GM21723 (cell line): Measurements from ENCODE around the gene LINC01488.

Experiments used
- ATAC-seq: cut with Tn5 transposase; IDR thresholded peaks from one replicate; pipeline ENCODE4 v1.9.1; 2021; ENCODE audit warnings: mild to moderate bottlenecking, moderate library complexity; ENCODE audit not compliant: unreplicated experiment

Gene LINC01488

DNA sequence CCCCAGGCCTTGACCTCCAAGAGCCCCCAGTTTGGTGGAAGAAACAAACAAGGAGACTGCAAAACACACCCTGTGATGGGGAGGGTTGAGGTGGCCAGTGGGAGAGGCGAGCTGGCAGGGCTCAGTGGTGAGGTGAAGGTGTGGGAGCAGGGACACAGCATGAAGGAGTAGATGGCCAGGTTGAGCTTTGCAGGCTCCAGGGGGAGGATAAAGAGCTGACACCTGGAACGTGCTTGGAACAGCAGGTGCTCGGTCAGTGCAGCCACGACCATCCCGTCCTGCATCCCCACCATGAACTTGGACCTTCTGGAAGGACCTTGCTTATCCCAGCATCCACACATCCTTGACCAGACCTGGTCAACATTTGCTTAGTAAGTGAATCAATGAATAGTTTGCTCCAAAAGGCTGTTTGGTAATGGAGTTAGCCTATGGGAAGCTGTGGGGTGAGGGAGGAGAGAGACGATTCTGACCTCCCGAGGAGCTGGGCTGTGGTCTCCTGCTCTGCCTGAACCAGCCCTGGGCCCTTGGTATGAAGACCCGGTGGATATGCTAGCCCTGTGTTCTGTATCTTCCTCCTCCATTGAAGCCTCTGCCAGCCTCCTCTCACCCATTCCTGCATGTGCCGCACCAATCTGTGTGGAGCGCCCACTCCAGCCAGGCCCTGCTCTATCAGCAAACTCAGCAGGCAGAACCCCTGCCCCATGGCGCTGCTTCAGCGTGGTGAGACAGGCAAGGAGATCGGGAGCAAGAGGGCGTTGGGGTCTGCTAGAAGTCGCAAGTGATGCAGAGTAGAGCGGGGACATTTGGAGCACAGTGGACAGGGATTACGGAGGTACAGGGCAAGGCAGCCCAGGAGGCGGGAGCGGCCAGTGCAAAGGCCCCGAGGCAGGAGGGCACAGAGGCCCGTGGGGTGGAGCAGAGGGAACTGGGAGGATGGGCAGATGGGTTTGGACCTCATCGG, 9.9 kb downstream of the LINC01488 start:
- no peak for ATAC-seq

DNA sequence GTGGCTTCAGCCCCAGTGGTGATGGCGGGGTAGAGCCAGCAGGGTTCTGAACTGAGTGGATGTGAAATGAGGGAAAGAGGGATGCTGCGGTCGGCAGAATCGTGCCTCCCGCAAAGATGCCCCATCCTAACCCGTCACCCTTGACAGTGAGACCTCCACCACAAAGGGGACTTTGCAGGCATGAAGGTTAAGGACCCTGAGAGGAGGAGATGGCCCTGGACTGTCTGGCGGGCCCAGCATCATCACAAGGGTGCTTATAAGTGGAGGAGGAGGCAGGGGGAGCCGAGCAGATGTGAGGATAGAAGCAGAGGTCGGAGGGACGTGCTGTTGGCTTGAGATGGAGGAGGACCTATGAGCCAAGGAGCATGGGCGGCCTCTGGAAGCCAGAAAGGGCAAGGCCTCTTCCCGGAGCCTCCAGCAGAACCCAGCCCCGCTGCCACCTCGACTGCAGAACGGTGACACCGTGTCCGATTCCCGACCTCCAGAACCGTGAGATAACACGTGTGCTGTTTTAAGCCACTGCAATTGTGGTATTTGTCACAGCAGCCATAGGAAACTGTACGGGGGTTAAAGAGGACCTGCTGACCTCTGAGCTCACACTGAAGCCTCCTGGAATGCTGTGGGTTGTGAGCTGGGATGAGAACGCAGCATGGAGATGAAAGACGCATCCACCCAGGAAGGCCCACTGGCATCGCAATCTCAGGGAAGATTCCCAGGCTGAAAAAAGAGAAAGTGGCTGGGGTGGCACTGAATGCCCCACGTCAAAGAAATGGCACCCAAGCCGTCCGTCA, 10.9 kb downstream of the LINC01488 start:
- no peak for ATAC-seq

DNA sequence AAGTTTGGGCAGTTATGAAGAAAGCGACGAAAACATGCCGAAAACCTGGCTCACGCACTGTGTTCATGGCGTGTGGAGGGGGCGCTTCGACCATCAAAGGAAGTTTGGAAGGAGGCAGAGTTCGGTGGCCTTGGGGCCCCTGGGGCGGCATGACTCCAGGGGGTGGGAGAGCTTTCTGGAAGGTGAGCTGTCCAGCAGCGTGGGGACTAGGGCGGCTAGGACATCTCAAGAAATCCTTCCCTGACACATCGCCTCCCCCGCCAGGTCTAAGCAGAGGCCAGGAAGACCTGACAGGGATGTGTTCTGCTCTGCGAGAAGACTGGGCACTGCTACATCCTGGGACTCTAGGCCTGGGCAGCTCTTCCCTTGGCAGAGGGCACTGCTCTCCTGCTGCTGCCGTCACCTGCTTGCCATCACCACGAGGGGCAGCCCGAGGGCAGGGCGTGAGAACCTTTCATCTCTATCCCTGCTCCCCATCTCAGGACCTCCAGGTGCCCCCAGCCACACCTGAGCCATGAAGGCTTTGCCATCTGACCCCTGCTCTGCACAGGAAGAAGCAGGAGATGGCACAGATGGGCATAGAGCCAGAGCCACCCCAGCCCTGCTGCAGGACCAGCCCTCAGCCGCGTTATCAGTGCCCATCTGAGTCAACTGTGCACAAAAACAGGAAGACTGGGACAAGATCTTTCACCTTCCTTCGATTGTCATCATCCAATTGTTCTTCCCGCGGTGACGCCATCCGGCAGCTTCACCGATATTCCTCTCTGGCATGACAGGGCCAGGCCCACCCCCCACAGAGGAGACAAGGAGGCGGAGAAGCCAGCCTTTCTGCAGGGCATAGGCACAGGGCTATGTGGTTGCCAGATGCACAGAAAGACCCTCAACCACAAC, 12.7 kb downstream of the LINC01488 start:
- no peak for ATAC-seq

DNA sequence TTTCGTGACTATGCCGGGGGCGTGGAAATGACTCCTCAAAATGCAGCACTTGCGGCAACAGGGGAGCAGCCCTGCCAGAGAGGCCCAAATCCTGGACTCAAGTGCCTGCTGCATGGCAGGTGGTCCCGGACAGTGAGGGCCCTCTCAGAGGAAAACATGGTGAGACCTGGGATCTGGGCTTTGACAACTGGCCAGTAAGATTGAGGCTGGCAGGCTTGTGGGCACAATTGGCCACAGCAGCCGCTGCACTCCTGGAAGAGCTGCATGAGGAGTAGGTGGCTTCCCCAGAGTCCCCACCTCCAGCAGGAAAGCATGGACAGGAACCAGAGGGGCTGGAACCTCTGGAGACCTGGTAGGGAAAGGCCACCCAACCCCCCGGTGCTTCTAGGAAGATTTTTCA, 13.4 kb downstream of the LINC01488 start:
- no peak for ATAC-seq

DNA sequence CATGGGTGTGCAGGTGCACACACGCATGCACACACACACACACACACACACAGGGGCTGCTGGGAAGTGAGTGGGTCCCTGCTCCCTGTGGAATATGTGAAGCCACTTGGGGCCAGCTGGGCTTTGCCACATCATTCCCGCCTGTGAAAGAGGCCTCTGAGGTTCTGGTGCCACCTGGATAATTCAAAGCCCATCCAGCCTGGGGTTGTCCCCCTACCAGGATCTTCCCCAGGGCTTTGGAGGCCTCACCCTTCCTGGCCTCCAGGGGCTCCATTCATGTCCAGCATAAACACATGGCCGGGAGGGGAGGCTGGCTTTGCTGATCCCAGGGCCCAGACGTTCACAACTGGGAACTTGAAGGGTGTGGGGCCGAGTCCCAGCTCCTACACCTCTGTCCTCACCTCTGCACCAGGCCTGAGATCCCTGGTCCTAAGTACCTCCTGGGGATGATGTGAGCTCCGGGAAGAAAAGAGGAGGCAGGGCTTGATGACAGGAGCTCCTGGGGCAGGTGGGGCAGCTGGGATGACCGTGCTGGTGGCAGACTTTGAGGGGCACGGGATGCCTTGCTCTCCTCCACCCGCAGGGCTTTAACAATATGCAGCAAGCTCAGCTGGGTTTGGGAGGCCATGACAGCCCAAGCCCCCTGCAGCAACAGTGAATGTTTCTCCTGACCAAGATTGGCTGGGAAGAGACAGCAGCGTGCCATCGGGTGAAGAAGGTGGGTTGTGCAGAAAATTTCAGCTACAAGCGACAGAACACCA, 14.2 kb downstream of the LINC01488 start:
- no peak for ATAC-seq

DNA sequence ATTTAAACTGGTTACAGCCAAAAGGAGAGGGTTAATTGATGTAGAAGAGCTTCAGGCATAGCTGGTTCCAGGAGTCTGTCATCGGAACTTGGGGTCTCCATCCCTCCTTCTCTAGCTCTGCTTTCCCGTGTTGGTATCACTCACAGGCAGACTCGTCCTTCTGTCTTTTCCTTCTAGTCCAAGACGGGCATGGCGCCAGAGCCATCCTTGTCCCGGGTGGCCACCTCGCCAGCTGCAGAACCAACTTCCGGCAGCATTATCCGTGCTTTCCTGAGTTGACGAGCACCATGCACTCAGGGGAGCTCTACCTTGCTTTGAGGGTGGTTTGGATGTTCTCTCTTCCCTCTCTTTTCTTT, 14.7 kb downstream of the LINC01488 start:
- no peak for ATAC-seq

DNA sequence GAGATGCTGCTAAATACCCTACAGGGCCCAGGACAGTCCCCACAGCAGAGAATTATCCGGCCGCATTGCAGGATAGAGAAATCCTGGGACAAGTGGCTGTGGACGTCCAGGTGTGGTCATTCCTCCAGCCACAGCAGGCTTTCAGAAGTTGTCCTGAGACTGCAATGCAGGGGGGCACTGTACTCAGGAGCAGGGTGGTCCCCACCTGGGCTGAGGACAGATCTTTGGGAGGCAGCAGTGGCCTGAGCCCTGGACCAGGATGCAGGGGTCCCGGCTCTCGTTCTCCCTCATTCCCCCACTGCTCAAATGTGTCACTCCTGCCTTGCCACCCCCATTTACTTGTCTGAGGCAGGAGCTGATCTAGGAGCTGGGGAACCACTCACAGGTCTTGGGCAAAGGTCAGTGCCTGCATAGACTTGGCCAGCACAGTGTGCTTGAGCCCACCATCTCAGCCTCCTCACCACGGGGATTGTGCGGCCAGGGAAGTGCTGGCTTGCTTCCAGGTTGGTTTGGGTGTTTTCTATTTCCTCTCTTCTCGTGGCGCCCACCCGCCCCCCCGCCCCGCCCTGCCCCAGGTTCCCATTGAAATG, 15.3 kb downstream of the LINC01488 start:
- ATAC-seq: no peak

DNA sequence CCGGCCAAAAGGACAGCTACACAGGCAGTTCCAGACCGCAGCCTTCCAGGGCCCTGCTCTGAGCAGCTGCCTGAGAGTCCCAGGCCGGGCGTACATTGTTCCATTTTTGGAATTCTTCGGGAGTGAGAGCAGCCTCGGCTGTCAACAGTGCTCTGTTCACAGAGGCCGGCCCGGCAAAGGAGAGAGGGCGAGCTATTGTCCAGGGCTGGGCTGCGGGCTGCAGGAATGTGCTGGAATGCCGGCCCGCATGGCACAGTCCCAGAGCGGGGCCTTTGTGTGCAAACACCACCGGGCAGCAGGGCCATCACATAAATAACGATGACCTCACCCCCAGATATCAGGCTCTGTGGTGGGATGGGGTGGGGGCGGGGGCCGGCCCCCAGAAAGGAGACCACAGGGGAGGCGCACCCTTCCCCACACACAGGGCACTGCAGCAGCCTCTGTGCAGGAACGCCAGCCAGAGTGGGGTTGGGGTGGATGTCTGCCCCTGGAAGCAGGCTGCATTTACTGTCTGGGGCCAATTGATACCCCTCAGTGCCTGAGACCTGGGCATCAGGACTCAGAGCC, 15.8 kb downstream of the LINC01488 start:
- no peak for ATAC-seq

DNA sequence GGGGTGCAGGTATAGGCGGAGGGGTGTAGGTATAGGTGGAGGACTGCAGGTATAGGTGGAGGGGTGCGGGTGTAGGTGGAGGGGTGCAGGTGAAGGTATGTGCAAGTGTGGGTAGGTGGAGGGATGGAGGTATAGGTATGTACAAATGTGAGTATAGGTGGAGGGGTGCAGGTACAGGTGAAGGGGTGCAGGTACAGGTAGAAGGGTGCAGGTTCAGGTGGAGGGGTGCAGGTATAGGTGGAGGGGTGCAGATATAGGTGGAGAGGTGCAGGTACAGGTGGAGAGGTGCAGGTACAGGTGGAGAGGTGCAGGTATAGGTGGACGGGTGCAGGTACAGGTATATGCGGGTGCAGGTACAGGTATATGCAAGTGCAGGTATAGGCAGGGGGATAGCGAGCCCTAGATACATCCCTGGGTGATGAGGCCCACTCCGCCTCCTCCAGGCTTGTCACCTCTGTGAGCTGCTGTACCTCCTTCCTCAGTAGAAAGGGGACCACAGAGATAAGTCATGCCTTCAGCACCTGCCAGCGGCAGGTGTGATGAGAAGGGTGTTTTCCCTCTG, 17.2 kb downstream of the LINC01488 start:
- ATAC-seq: no peak

DNA sequence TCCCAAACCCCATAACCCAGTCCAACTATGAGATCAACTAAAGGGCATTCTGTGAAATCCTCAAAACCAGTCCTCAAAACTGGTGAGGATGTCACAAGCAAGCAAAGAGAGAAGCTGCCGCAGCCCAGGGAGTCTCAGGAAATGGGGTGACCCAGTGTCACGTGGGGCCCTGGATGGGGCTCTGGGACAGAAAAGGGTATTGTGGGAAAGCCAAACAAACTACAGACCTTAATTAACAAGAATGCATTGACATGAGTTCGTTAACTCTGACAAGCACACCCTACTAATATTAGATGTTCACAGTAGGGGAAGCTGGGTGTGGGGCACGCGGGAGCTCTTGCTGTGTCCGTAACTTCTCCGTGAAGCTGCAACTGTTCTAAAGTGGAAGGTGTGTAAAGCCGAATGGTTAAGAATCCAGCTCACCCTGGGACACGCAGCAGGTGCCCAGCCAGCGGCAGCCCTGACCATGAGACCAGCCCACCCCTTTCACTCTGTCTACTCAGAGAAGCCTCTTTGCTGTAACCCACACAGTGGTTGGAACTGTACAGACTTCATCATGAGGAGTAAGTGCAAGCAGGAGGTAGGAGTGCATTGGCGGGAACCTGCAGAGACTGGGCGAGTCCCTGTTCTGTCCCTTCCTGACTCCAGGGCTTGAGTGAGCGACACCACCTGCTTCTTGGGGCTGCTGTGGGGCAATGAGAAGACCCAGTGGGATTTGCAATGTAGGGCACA, 17.9 kb downstream of the LINC01488 start:
- no peak for ATAC-seq

DNA sequence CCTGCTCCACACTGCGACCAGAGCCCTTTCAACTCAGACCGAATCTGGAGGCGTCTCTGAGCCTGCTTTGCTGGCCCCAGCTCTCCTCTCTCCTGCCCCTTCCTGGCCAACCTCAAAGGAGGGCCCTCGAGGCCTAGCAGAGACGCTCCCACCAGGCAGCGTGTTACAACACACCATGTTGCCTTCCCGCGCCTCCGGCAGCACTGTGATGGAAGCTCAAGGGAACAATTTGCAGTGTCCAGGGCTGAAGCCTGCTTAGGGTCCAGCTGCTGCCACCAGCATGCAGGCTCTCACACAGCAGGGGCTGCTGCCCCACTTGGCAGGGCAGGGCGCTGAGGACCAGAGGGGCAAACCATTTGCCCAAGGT, 18.4 kb downstream of the LINC01488 start:
- no peak for ATAC-seq

DNA sequence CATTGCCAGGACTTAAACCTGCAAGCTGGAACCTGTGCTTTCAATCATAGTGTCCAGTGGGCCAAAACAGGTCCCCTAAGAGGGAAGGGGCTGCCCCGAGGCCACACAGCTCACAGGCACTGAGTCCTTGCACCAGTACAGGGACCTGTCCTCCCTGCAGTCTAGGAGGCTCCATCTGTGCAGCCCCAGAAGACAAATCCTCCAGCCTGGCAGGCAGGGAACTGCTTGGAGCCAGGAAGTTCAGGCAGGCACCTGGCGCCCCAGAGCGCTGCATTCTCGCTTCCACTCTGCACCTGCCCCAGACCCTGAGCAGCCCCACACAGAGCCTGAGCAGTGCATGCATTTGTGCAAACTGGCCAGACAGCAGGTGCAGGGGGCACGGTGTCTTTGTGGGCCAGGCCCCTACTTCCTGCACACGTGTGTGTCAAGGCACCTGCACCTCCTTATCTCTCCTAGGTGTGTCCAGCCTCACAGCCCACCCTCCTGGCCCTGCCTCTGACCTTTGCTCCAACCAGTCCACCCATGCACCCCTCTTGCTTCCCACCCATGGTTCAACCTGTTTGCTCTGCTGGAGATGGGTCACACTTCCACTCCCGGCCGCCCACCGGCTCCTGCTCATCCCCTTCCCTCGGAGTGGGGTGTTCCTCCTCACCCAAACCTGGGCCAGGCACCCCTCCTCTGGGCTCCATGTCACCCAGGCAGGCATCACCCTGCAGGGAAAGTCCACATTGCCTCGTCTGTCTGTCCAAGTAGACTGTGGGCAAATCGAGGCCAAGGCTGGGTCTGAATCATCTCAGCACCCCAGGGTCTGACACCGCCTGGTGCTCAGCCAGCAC, 19.0 kb downstream of the LINC01488 start:
- ATAC-seq: no peak

DNA sequence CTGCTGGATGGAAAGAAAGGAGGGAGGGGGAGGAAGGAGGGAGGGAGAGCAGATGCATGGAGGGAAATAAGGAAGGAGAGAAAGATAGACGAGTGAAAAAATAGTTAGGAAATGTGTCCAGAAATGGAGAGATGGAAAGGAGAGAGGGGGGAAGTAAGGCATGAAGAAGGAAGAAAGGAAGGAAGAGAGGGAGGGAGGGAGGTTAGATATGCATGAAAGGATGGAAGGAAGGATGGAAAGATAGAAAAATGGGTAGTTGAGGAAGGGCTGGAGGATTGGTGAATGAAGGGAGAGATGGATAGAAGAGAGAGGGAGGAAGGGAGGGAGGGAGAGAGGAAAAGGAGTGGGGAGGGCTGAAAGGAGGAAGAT, 19.6 kb downstream of the LINC01488 start:
- ATAC-seq: no peak

DNA sequence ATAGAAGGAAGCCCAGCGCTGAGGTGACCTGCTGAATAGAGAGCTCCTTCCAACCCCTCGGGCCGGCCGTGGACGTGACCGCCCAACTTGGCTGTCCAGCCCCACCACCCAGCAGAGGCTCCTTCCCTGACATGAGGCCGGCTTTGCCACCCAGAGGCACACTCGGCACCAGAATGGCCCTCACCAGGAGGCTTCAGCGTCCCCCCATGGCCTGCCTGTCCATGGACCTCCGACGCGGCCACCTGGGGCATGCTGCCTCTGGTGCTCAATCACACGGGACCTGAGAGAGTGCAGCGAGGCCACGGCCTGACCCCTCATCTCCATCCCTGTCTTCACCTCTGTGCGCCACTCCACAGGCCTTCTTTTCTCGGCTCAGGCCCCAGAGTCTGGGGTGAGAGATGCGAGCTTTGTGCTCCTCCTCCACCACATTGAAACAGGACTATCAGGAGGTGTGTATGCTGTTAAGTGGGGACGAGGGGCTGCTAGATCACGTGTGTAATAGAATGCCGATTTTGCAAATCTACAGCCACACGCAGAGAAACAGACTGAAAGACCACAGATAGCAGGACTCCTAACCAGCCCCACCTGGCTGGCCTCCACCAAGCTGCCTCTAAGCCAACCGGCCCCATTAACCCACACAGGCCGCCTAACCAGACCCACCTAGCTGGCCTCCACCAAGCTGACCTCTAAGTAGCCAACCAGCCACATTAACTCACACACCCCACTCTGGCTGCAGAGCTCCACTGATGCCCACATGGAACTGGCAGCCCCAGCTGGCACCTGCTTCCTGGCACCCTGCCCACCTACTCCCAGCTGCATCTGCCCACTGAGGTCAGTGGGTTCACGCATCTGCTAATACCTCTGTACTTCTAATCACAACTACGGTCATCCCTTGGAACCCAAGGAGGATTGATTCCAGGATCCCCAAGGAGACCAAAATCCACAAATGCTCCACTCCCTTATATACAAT, 20.7 kb downstream of the LINC01488 start:
- ATAC-seq: no peak

DNA sequence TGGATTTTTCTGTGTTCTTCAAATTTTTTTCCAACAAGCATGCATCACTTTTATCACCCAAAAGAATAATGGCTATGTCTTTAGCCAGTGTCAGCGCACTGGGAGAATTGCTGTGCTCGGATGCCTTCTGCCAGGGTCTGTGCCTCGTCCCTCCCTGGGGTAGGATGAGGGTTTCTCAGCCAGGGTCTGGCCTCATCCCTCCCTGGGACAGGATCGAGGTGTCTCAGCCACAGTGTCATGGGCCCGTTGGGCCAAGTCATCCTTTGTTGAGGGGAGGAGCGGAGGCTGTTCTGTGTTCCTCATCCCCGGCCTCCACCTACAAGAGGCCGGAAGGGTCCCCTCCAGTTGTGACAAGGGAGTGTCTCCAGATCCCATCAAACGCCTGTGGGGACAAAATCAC, 22.7 kb downstream of the LINC01488 start:
- no peak for ATAC-seq

DNA sequence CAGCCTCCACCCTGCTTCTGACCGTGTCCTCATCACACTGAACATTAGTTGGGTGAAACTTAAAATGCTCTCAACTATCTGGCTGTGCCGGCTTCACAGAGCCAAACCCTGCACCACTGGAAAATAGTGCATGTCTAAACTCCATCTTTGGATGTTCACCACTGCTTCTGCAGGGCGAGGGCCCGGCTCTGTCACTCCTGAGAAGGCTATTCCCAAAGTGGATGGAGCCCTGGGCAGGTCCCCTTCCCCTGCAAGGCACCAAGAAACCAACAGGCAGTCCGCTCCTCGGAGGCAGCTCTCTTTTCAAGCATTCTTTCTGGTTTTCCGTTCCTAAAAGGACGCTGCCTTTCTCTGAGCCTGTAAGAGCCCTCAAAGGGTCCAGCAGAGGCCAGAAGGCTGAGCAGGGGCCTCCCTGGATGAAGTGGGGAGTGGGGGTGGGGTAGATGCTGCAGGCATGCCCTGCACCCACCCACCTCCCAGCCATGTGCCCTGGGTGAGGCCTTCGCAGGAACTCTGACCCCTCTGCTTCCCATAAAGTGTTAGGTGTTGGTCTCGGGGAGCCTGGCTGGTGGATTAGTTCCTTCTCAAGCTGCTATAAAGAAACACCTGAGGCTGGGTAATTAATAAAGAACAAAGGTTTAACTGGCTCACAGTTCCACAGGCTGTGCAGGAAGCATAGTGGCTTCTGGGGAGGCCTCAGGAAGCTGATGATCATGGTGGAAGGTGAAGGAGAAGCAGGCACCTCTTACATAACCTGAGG, 23.3 kb downstream of the LINC01488 start:
- no peak for ATAC-seq
